Activated CD8-positive, alpha-beta T cell treated with anti-CD3 and anti-CD28 coated beads for 36 hours (primary cell): ENCODE data around the gene C2orf68. TPM values are rescaled to one million over a fixed set of nuclear protein-coding genes. Genes with fewer than 3 reads are reported as not detected.
A peak's percentile ranks its signal among the peaks of the same experiment; 100 is the strongest.
"Not testable (repeated sequence)": the region's sequence is repeated elsewhere in the genome, so short reads cannot be mapped to it uniquely, and the experiment has no call there.

ENCODE experiments used
- ATAC-seq: fragments of 200-7000 bp; cut with Tn5 transposase; one replicate; pipeline ENCODE4 v1.10.0; 2021; ENCODE audit warnings: mild to moderate bottlenecking, moderate library complexity
- CTCF ChIA-PET: fragments of 350-600 bp; sonication (Branson Sonifier 250); formaldehyde crosslinking; loops from one replicate; lab custom pipeline; 2021; ENCODE audit warnings: antibody characterized with exemption; lab: Charles Lee
- POLR2A ChIA-PET: fragments of 350-600 bp; sonication (Branson Sonifier 250); formaldehyde crosslinking; loops from one replicate; lab custom pipeline; 2021; ENCODE audit warnings: antibody characterized with exemption; lab: Charles Lee
- DNase-seq: peaks from one replicate; pipeline ENCODE4 v3.0.0-alpha.2; 2020
- H3K27ac Mint-ChIP-seq: one replicate; pipeline ENCODE4 v1.8.0; 2021; ENCODE audit warnings: mild to moderate bottlenecking, mixed read lengths
- H3K27me3 Mint-ChIP-seq: one replicate; pipeline ENCODE4 v1.8.0; 2021; ENCODE audit warnings: mixed read lengths
- H3K36me3 Mint-ChIP-seq: one replicate; pipeline ENCODE4 v1.8.0; 2021; ENCODE audit warnings: low read depth, mixed read lengths
- H3K4me1 Mint-ChIP-seq: one replicate; pipeline ENCODE4 v1.8.0; 2021; ENCODE audit warnings: low read depth, mixed read lengths
- H3K4me3 Mint-ChIP-seq: one replicate; pipeline ENCODE4 v1.8.0; 2021; ENCODE audit warnings: mild to moderate bottlenecking, moderate library complexity, mixed read lengths
- H3K9me3 Mint-ChIP-seq: one replicate; pipeline ENCODE4 v1.8.0; 2021; ENCODE audit warnings: mixed read lengths
- intact Hi-C: fragments of 100-400 bp; cut with micrococcal nuclease; formaldehyde crosslinking; loops from one replicate; pipeline ENCODE4 v1.10.0; 2022
- total RNA-seq, 2 experiments: library from RNA; stranded (reverse); gene quantifications; one replicate each; pipeline ENCODE4 v1.2.3, GENCODE V29; 2021
- TF ChIP-seq, protein P1 (sequence below): fragments of 200-600 bp; IDR thresholded peaks from one replicate; pipeline ENCODE4 v1.8.0; 2022; ENCODE audit warnings: antibody characterized with exemption, mild to moderate bottlenecking

The C2orf68 gene
- total RNA-seq, 2 experiments from 2014 or later: 25.4 to 29.1 TPM

DNA sequence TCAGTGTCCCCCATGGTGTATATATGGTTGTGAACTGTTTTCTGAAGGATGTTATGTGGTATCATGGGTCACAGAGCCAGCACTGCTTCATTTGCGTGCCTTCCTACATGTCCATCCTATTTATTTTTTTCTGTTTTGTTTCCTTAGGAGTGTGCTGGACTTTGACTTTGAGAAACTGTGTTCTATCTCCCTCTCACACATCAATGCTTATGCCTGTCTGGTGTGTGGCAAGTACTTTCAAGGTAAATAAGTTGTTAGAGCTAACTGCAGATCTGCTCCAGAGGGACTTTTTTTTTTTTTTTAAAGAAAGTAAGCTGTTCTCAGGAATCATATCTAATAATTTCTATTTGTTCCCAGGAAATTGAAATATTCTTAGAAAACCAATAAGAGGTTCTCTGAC is 9.5 kb upstream of the C2orf68 start:
- peaks cover 50% of the 10 kb centered on the region for H3K36me3 Mint-ChIP-seq
- H3K4me1 Mint-ChIP-seq: peaks cover 22% of the 10 kb centered on the region
- ATAC-seq (no peak), DNase-seq (no peak)
- no peaks in the 10 kb centered on the region for H3K9me3 Mint-ChIP-seq
- no peaks in the 10 kb centered on the region for H3K27me3 Mint-ChIP-seq
- H3K4me3 Mint-ChIP-seq: no peak overlapping the region
- ChIA-PET CTCF (interaction anchor here (1.1 to 6.4 kb wide), 3 partner anchors 12 to 34 kb away, joined by 3 to 61 read pairs (median 3); no protein-coding TSS in a partner anchor), POLR2A (interaction anchor here (1.3 to 2.7 kb wide), 2 partner anchors 25 to 267 kb away, joined by 4 to 8 read pairs; partner anchors contain the start of genes ELMOD3 and RETSAT)
- TF ChIP-seq, protein P1, sequence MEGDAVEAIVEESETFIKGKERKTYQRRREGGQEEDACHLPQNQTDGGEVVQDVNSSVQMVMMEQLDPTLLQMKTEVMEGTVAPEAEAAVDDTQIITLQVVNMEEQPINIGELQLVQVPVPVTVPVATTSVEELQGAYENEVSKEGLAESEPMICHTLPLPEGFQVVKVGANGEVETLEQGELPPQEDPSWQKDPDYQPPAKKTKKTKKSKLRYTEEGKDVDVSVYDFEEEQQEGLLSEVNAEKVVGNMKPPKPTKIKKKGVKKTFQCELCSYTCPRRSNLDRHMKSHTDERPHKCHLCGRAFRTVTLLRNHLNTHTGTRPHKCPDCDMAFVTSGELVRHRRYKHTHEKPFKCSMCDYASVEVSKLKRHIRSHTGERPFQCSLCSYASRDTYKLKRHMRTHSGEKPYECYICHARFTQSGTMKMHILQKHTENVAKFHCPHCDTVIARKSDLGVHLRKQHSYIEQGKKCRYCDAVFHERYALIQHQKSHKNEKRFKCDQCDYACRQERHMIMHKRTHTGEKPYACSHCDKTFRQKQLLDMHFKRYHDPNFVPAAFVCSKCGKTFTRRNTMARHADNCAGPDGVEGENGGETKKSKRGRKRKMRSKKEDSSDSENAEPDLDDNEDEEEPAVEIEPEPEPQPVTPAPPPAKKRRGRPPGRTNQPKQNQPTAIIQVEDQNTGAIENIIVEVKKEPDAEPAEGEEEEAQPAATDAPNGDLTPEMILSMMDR: no peak
- no peak overlapping the region for H3K27ac Mint-ChIP-seq
- intact Hi-C loops: no loop called here

DNA sequence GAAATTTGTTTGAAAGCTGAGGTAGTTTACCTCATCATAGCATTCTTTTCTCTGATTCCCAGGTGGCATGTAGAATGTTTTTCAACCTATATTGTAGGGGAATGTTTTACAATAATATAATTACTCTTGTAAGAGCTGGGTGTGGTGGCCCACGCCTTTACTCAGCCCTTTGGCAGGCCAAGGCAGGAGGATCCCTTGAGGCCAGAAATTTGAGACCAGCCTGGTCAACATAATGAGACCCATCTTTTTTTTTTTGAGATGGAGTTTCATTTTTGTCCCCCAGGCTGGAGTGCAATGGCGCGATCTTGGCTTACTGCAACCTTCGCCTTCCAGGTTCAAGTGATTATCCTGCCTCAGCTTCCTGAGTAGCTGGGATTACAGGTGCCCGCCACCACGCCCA is 7.8 kb upstream of the C2orf68 start:
- TF ChIP-seq, protein P1: no peak
- peaks cover 44% of the 10 kb centered on the region for H3K36me3 Mint-ChIP-seq
- intact Hi-C loops: no loop called here
- no peak overlapping the region for H3K4me3 Mint-ChIP-seq
- POLR2A ChIA-PET: interaction anchor here (1.1 to 1.7 kb wide), 3 partner anchors 8 to 81 kb away, joined by 3 to 4 read pairs (median 3); partner anchors contain the start of genes C2orf68 and MAT2A
- ATAC-seq (no peak), DNase-seq (no peak)
- peaks cover 28% of the 10 kb centered on the region for H3K4me1 Mint-ChIP-seq
- CTCF ChIA-PET: interaction anchor here (6.4 kb wide), 1 partner anchor 17 kb away, joined by 61 read pairs; no protein-coding TSS in a partner anchor
- no peaks in the 10 kb centered on the region for H3K27me3 Mint-ChIP-seq
- no peaks in the 10 kb centered on the region for H3K9me3 Mint-ChIP-seq
- H3K27ac Mint-ChIP-seq: no peak overlapping the region

DNA sequence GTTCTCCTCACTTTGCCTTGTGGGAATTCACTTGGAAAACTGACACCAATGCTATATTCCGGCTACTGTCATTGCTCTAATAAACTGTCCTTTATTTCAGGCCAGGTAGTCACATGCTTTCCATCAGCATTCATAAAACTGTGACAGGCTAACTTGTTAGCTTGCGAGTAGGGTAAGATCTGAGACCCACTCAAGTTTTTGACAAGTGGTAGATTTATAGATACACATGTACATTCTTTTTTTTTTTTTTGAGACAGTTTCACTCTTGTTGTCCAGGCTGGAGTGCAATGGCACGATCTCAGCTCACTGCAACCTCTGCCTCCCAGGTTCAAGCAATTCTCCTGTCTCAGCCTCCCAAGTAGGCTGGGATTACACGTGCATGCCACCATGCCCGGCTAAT is 5.9 kb upstream of the C2orf68 start:
- peak overlapping the region; percentile 98 for H3K4me3 Mint-ChIP-seq
- ChIA-PET POLR2A (interaction anchor here (0.9 to 3.2 kb wide), 4 partner anchors 13 to 28 kb away, joined by 3 to 34 read pairs (median 7); partner anchors contain the start of gene TMEM150A), CTCF (interaction anchor here (2.1 kb wide), 1 partner anchor 66 kb away, joined by 4 read pairs; no protein-coding TSS in a partner anchor)
- H3K9me3 Mint-ChIP-seq, intact Hi-C loops, ATAC-seq, H3K27me3 Mint-ChIP-seq, DNase-seq: not testable (repeated sequence)
- H3K36me3 Mint-ChIP-seq: peaks cover 30% of the 10 kb centered on the region
- peak overlapping the region; percentile 98 for H3K27ac Mint-ChIP-seq
- peaks cover 31% of the 10 kb centered on the region for H3K4me1 Mint-ChIP-seq

DNA sequence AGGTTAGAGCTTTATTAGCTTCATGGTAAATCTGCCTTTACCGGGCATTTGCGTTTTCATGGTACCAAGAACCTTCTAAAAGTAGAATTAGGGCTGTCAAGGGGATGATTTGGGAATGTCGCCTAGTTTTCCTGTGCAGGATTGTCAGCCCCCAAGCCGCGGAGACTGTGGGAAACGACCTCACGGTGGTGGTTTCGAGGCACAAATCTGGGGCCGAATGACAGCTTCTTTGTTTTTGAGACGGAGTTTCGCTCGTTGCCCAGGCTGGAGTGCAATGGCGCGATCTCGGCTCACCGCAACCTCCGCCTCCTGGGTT is 3.5 kb upstream of the C2orf68 start:
- ChIA-PET CTCF (interaction anchor here (1.2 to 1.6 kb wide), 2 partner anchors 10 to 22 kb away, joined by 6 read pairs; no protein-coding TSS in a partner anchor), POLR2A (interaction anchor here (0.6 to 3.8 kb wide), 15 partner anchors 11 to 491 kb away, joined by 3 to 34 read pairs (median 4); partner anchors contain the start of genes GGCX, GNLY, MAT2A and PTCD3)
- no peaks in the 10 kb centered on the region for H3K9me3 Mint-ChIP-seq
- no peaks in the 10 kb centered on the region for H3K27me3 Mint-ChIP-seq
- ATAC-seq: no peak
- DNase-seq: no peak
- TF ChIP-seq, protein P1: no peak
- intact Hi-C loops: no loop called here
- H3K36me3 Mint-ChIP-seq: peaks cover 29% of the 10 kb centered on the region
- peaks cover 36% of the 10 kb centered on the region for H3K4me1 Mint-ChIP-seq
- H3K27ac Mint-ChIP-seq: peak overlapping the region; percentile 98
- peak overlapping the region; percentile 98 for H3K4me3 Mint-ChIP-seq

DNA sequence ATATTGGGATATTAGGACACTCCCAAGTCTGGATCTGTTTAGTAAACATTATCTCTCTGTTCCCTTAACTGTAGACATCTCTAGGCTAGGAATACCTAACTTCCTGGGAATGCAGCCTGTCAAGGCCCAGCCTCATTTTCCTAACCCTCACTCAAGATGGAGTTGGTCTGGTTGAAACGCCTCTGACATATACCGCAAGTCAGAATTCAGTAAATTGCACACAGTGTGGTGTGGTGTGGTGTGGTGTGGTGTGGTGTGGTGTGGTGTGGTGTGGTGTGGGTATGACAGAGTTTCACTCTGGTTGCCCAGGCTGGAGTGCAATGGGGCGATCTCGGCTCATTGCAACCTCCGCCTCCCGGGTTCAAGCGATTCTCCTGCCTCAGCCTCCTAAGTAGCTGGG is 2.9 kb upstream of the C2orf68 start:
- intact Hi-C loops, H3K4me3 Mint-ChIP-seq, H3K27me3 Mint-ChIP-seq, H3K27ac Mint-ChIP-seq, DNase-seq, H3K9me3 Mint-ChIP-seq, ATAC-seq: not testable (repeated sequence)
- peaks cover 33% of the 10 kb centered on the region for H3K36me3 Mint-ChIP-seq
- peaks cover 40% of the 10 kb centered on the region for H3K4me1 Mint-ChIP-seq
- ChIA-PET POLR2A (interaction anchor here (0.6 to 3.8 kb wide), 7 partner anchors 10 to 492 kb away, joined by 3 to 34 read pairs (median 4); partner anchors contain the start of genes GGCX, MAT2A, PTCD3 and TMEM150A), CTCF (interaction anchor here (1.6 kb wide), 1 partner anchor 22 kb away, joined by 6 read pairs; no protein-coding TSS in a partner anchor)
